Stimulated activated CD8-positive, alpha-beta memory T cell treated with anti-CD3 and anti-CD28 coated beads, Interleukin-2, amount 100 ng/mL, for 48 hours (primary cell): ENCODE results near the gene SARM1.

Experiments
- DNase-seq, 2 donors: peaks; one replicate each; pipeline ENCODE4 v3.0.0-alpha.2; 2020; ENCODE audit warnings: low read depth in 2 of 2

The SARM1 gene

DNA sequence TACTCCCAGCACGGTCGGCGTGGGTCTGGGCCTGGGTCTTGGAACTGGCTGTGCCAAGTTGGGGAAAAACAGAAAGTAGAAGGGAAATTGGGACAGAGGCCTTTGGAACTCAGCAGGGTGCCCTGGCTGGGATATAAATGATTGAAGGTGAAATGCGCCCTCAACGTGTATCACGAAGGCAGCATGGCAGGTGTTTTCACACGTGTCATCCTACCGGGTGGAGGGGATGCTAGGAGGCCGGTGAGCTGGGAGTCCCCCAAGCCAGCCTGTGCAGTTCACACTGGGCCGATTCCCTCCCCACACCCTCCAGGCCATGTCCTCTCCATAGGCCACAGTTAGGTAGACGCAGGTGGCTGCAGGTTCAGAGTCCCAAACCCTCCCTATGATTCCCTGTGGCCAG, 30.0 kb upstream of the SARM1 start:
- DNase-seq, result no peak

- no peak for DNase-seq
Observed at GRCh38 chr17:28342313-28342712, 29.2 kb upstream of the SARM1 start.

DNA sequence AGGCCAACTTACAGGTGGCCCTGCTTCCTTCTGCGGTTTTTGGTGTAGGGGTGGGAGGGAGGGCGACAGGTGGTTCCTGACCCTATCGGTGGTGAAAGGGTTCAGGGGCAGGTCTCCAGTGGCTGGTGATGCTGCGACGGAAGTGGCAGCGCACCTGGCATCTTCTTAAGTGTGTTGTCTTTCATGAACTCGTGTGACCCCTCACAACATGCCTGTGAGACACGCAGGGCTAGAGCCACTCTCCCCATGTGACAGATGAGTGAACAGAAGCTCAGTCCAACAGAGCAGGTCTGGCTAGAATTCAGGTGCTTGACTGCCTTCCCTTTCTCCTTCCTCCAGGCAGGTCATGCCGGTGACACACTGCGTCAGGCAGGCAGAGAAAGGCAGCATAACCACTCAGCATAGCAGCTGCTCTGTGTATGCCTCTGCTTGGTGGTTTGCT, 28.0 kb upstream of the SARM1 start:
- no peak for DNase-seq

GRCh38 chr17:28344011-28344410, 27.5 kb upstream of the SARM1 start:
- DNase-seq, result no peak

- no peak for DNase-seq
Observed at GRCh38 chr17:28344435-28344901, 27.0 kb upstream of the SARM1 start.

DNA sequence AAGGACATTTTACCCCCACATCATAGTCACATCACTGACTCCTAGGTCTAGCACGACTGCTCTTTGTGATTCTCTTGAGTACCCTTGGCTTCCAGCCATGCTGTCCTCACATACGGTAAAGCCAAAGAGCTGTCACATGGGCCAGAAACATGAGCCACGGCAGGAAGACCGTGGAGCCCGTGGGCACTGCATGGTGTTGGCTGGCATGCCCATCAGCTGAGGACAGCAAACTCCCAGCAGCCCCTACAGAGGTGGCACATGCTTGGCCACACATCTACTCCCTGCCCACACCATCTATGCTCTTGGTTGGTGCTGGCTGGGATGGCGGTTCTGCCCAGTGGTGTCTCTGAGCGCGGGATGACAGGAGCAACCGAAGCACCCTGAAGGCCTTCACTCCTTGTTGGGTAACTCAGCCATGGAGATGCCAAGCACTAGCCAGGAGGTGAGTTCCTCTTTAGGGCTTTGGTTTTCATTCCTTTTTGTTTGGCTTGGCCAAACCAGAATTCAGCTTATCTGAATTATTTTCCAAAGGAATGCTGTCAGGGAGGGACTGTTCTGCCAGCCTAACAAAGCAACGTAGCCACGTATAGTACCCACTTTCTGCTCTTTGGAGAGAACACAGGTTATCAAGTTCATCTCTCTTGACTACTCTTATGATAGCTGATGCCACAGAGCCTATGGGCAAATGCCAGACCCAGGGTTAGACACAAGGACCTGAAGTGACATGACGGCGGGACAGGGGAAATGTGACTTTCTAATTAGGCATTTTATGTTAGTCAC, 25.9 kb upstream of the SARM1 start:
- no peak for DNase-seq

- no peak for DNase-seq
Observed at GRCh38 chr17:28346199-28346580, 25.3 kb upstream of the SARM1 start.

- no peak for DNase-seq
Observed at GRCh38 chr17:28346746-28347246, 24.7 kb upstream of the SARM1 start.

DNA sequence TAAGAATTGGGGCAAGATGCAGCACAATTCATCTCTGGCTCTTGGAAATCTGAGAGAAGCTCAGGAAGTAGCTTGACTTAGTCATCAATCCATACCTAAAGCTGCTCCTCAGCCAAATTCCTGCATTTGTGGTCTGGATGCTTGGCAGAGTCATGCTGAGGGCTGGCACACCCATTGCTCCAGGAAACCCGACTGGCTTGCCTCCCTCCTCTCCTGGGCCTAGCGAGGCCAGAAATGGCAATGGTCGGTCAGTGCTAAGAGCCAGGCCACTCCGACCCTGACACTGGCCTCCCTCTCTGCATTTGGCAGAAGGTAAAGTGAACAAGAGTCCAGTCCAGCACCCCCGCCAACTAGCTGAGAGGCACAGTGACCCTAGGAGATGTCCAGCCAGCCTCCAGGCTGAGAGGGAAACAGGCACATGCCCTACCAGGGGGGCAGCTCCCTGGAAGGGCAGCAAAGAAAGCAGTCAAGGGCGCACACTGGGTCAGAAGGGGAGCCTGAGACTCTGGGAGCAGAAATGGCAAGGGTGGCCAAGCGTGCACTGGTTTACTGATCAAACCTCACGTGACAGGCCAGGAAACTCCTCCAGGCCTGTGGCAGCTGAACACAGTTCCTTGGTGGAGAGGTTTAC, 24.1 kb upstream of the SARM1 start:
- DNase-seq, result no peak

DNA sequence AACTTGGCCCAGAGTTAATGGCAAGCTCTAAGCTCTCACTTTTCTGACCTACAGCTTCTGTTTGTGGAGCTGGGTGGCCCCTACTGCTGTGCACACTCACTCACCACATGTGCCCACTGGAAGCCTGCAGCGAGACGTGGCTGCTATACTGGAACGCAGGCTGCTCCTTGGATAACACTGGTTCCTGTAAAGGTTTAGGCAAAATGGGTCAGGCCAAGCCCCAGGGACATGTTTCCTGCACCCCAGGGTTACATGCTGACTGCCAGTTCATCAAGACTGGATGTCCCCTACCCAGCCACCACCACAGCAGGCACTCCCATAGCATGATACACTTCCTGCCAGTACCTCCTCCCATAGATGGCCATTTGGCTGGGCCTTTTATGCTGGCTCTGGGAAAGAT, 22.5 kb upstream of the SARM1 start:
- no peak for DNase-seq

- no peak for DNase-seq
Observed at GRCh38 chr17:28350271-28350670, 21.2 kb upstream of the SARM1 start.

GRCh38 chr17:28357061-28357900, 14.2 kb upstream of the SARM1 start, which contains the start of gene POLDIP2:
Gene POLDIP2, minus strand, starts transcription at chr17:28357527. Its CDS starts 79 bp downstream, at chr17:28357448.
- peak; percentile 93 to 95 for DNase-seq

DNA sequence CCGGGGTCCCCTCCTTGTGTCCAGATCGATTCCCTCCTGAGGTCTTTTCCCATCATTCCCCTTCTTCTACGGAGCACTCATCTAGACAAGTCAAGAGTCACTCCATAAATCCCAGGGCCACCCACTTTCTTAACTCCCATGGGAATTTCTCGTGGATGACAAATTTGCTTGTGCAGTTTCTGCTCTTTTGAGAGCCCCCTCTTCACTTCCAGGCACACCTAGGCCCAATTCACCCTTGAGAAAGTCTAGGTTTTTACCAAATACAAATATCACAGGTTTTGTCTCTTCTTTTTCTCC, 13.6 kb upstream of the SARM1 start:
- no peak for DNase-seq

- no peak for DNase-seq
Observed at GRCh38 chr17:28363186-28363585, 8.3 kb upstream of the SARM1 start.

GRCh38 chr17:28363776-28364650, 7.5 kb upstream of the SARM1 start:
- DNase-seq, result no peak

- no peak for DNase-seq
Observed at GRCh38 chr17:28364665-28365363, 6.7 kb upstream of the SARM1 start, which contains the start of gene SEBOX. Gene SEBOX, minus strand, starts transcription at chr17:28365199. Its CDS starts 48 bp downstream, at chr17:28365151.

DNA sequence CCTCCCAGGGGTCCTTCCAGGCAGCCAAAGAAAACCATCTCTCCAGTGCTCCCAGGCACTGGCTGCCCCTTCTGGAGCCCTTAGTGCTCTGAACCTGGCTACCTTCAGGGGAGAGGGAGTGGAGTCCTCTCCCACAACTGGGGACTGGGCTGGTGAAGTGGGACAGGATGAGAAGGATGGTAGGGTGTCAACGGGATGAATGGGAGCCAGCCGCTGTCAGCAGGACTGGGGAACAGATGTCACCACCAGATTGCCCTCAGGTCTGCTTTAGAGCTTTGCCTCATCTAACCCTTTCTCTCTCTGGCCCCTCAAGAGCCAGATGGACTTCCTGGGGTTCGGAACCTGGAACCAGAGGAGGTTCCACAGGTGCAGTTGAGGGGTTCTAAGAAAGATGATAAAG, 6.0 kb upstream of the SARM1 start:
- no peak for DNase-seq

DNA sequence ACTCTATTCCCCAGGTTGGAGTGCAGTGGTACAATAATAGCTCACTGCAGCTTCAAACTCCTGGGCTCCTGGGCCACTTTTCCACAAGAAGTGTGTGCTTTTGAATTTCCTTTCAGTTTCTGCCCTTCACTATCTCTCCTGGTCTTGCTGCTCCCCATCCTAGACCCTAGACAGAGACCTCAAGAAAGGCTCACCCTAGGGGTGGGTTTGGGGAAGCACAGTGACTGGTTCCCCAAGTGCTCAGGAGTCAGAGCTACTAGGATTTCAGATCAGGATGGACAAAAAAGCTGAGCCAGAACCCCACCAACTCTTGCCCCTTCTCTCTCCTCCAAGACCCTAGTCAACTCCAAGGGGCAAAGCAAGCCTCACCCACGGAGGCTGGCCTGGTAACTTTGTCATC, 4.9 kb upstream of the SARM1 start:
- DNase-seq, result no peak

- DNase-seq, result no peak
Observed at GRCh38 chr17:28367641-28368305, 3.7 kb upstream of the SARM1 start.

- DNase-seq, result no peak
Observed at GRCh38 chr17:28368306-28368831, 3.1 kb upstream of the SARM1 start.
